ENCODE measurements around the gene KRTCAP2. TPM values are rescaled to one million over a fixed set of nuclear protein-coding genes. Genes with fewer than 3 reads are reported as not detected.

The KRTCAP2 gene
- total RNA-seq, 4 donors from 2014 or later, result 65.0 to 155 (median 81.9) TPM

GRCh38 chr1:155125946-155126555, 47.1 kb downstream of the KRTCAP2 start:
- no peak for TF ChIP-seq CTCF (IDR thresholded peaks at IDR 0.05; ENCODE audit: low read depth)

DNA sequence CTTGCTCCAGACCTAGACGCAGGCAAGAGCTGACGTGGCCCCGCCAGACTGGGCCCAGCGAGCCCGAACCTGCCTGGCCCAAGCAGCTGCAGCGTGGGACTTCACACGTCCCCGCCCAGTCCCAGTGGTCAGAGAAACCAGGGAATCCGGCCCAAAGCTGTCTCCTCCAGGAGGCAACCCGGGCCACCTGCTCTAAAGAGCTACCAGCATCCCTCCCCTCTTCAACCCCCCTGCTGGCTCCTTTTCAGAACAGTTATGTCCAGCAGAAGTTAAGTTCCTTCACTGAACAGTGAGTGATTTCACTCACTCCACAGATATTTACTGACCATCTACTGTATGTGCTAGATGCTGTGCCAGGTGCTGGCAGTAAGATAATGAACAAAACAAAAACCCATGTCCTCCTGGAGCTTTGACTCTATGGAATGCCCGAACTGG, 47.6 kb downstream of the KRTCAP2 start:
- TF ChIP-seq CTCF (IDR thresholded peaks at IDR 0.05; ENCODE audit: low read depth), result no peak

GRCh38 chr1:155124503-155125463, 48.3 kb downstream of the KRTCAP2 start:
- TF ChIP-seq CTCF (IDR thresholded peaks at IDR 0.05; ENCODE audit: low read depth), result no peak

DNA sequence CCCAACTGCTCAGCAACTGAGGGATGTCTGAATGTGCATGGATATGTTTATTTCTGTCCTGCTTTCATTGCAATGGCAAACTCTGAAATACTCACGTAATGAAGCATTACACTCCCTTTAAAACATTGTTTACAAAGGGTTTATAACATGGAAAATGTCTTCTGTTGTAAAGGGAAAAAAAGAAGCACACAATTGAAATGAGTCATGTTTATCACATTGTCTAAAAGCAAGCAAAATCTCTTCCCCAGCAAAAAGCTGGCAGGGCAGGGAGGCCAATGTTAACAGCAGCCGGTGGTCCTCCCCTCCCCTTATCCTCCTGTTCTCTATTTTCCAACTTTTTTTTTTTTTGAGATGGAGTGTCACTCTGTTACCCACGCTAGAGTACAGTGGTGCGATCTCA, 49.3 kb downstream of the KRTCAP2 start:
- no peak for TF ChIP-seq CTCF (IDR thresholded peaks at IDR 0.05; ENCODE audit: low read depth)

DNA sequence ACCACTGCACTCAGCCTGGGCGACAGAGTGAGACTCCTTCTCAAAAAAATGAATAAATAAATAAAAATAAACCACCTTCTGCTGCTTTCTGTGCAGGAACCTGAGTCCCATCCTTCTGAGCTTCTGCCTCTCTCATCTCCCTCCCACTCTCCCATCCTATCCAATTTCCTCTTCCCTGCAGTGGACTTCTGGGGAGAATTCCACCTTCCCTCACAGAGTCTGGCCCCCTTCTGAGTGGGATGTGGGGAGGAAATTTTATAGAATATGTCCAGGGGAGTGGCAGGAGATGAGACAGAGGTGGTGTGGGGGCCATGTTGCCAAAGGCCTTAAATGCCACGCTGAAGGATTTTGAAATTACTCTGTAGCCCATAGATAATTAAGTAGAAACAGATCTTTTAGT, 50.8 kb downstream of the KRTCAP2 start:
- TF ChIP-seq CTCF (IDR thresholded peaks at IDR 0.05; ENCODE audit: low read depth), result no peak

DNA sequence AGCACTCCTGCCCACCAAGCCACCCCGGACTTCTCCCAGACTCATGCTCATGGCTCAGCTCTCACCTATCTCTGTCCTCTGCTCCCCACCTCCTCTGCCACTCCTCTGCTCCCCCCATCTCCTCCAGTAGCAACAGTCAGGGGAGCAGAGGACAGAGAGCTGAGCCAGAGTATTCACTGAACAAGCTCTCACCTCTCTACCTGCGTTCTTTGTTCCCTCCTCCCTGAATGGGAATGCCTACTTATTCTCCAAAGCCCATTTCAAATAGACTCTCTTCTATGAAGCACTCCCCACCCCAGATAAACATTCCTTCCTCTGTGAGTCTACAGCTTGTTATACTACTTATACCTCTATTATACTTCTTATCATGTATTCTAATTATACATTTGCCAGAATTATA, 51.9 kb downstream of the KRTCAP2 start:
- no peak for TF ChIP-seq CTCF (IDR thresholded peaks at IDR 0.05; ENCODE audit: low read depth)

GRCh38 chr1:155120253-155120652, 52.9 kb downstream of the KRTCAP2 start:
- no peak for TF ChIP-seq CTCF (IDR thresholded peaks at IDR 0.05; ENCODE audit: low read depth)

Data from subcutaneous adipose tissue (tissue), 4 donors.